Activated naive CD4-positive, alpha-beta T cell treated with anti-CD3 and anti-CD28 coated beads for 36 hours (primary cell): ENCODE results near the gene PGAM2. TPM values are rescaled to one million over a fixed set of nuclear protein-coding genes. Genes with fewer than 3 reads are reported as not detected.
A peak's percentile ranks its signal among the peaks of the same experiment; 100 is the strongest.

ENCODE experiments used
- CTCF ChIA-PET: fragments of 350-600 bp; sonication (Branson Sonifier 250); formaldehyde crosslinking; loops from one replicate; lab custom pipeline; 2021; ENCODE audit warnings: antibody characterized with exemption; lab: Charles Lee
- DNase-seq: peaks from one replicate; pipeline ENCODE4 v3.0.0-alpha.2; 2020
- H3K27ac Mint-ChIP-seq: one replicate; pipeline ENCODE4 v1.8.0; 2021; ENCODE audit warnings: mild to moderate bottlenecking, mixed read lengths
- H3K27me3 Mint-ChIP-seq: one replicate; pipeline ENCODE4 v1.8.0; 2021; ENCODE audit warnings: low read depth, mixed read lengths
- H3K36me3 Mint-ChIP-seq: one replicate; pipeline ENCODE4 v1.8.0; 2021; ENCODE audit warnings: low read depth, mixed read lengths
- H3K4me1 Mint-ChIP-seq: one replicate; pipeline ENCODE4 v1.8.0; 2021; ENCODE audit warnings: low read depth, mixed read lengths
- H3K4me3 Mint-ChIP-seq: one replicate; pipeline ENCODE4 v1.8.0; 2021; ENCODE audit warnings: mild to moderate bottlenecking, moderate library complexity, mixed read lengths
- H3K9me3 Mint-ChIP-seq: one replicate; pipeline ENCODE4 v1.8.0; 2021; ENCODE audit warnings: mixed read lengths
- intact Hi-C: fragments of 100-400 bp; cut with micrococcal nuclease; formaldehyde crosslinking; loops from one replicate; pipeline ENCODE4 v1.15.1; 2023
- total RNA-seq, 2 experiments: library from RNA; stranded (reverse); gene quantifications; one replicate each; pipeline ENCODE4 v1.2.3, GENCODE V29; 2021

Gene PGAM2
- total RNA-seq, 2 experiments from 2014 or later: 0.24 TPM; not detected in 1

DNA sequence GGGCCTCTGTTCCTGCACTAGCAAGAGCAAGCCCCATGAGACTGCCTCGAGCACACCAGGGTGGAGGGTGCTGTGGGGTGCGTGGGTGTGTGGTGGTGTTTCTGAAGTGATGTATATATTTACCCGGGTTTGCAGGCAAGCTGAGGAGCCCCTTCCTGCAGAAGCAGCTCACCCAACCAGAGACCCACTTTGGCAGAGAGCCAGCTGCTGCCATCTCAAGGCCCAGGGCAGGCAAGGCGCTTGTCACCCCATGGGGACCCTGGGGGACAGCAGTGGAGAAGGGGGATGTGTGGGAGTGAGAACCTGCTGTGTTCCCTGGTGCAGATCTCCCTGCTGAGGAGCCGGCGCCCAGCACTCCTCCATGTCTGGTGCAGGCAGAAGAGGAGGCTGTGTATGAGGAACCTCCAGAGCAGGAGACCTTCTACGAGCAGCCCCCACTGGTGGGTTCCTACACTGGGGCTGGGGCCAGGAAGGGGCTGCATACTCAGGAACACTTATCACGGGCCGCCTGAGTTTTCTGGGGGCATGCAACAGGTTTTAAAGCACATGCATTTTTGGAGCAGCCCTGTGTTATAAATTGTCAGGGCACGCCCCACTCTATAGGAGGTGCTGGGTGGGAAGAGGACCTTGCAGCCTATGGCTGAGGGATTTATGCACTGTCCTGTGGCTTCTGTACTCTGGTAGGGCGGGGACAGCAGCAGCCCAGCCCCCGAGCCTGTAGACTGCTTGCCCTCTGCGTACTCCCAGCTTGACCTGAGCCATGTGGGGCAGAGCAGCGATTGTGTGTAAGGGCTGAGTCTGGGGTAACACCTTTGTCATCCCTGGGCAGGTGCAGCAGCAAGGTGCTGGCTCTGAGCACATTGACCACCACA lies 5.9 kb downstream of the PGAM2 start:
- CTCF ChIA-PET: no interaction called here
- Mint-ChIP-seq H3K36me3 (peaks cover 35% of the 10 kb centered on the region), H3K4me1 (peaks cover 13% of the 10 kb centered on the region), H3K27ac (no peak overlapping the region), H3K4me3 (no peak overlapping the region), H3K9me3 (no peaks in the 10 kb centered on the region), H3K27me3 (no peaks in the 10 kb centered on the region)
- peak; percentile 3 for DNase-seq
- intact Hi-C loops: no loop called here

DNA sequence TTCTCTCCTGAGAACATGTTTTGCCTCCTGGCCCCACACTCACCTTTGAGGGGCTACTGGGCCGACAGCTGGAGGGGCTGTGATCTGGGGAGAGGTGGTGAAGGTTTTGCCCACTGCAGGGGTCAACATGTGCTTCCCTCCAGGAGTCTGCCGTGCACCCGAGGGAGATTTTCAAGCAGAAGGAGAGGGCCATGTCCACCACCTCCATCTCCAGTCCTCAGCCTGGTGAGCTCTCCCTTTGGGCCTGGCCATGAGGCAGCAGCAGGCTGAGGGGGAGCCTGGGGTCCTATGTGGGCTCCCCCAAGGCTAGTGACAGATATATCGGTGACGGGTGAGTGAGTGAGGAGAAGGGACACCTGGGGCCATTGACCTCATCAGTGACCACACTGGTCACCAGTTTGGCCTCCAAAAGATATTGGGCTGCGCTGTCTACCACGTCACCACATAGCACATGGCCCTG lies 6.6 kb downstream of the PGAM2 start:
- no peaks in the 10 kb centered on the region for H3K27me3 Mint-ChIP-seq
- no peaks in the 10 kb centered on the region for H3K9me3 Mint-ChIP-seq
- DNase-seq: peak; percentile 1
- CTCF ChIA-PET: no interaction called here
- H3K4me3 Mint-ChIP-seq: no peak overlapping the region
- H3K27ac Mint-ChIP-seq: no peak overlapping the region
- H3K4me1 Mint-ChIP-seq: peaks cover 13% of the 10 kb centered on the region
- H3K36me3 Mint-ChIP-seq: peaks cover 35% of the 10 kb centered on the region
- intact Hi-C loops: no loop called here

DNA sequence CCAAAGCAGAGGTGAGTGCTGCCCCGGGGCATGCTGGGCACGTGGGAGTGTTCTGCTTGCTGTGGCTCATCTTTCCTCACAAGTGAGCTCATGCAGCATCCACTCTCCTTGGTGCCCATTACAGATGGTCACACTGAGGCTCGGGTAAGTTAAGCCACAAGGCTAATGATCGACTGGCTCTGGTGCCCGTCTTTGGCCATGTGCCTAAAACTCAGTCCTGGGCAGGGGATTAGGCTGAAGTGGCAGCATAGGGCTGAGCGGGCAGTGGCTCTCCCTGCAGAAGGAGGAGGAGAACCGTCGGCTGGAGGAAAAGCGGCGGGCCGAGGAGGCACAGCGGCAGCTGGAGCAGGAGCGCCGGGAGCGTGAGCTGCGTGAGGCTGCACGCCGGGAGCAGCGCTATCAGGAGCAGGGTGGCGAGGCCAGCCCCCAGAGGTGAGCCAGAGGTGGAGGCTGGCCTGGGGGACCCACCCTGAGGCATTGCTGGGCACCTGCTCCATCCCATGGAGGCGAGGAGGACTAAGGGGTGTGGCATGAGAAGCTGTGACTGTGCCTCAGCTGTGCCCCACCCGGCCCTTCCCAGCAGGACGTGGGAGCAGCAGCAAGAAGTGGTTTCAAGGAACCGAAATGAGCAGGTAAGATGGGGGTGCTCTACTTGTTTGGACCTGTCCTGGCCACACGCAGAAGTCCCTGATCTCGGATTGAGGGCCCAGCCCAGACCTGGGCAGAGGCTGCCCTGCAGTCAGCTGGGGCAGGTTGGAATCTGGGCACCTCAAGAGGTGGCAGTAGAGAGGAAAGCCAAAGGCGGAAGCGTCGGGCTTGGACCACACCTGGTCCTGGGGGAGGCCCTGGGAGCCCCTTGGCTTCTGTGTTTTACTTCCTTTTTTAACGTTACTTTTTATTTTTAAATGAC lies 7.3 kb downstream of the PGAM2 start:
- intact Hi-C loops: no loop called here
- no peaks in the 10 kb centered on the region for H3K9me3 Mint-ChIP-seq
- peaks cover 13% of the 10 kb centered on the region for H3K4me1 Mint-ChIP-seq
- CTCF ChIA-PET: no interaction called here
- peak; percentile 2 for DNase-seq
- H3K4me3 Mint-ChIP-seq: no peak overlapping the region
- no peaks in the 10 kb centered on the region for H3K27me3 Mint-ChIP-seq
- H3K36me3 Mint-ChIP-seq: peaks cover 35% of the 10 kb centered on the region
- H3K27ac Mint-ChIP-seq: peak overlapping the region; percentile 59

DNA sequence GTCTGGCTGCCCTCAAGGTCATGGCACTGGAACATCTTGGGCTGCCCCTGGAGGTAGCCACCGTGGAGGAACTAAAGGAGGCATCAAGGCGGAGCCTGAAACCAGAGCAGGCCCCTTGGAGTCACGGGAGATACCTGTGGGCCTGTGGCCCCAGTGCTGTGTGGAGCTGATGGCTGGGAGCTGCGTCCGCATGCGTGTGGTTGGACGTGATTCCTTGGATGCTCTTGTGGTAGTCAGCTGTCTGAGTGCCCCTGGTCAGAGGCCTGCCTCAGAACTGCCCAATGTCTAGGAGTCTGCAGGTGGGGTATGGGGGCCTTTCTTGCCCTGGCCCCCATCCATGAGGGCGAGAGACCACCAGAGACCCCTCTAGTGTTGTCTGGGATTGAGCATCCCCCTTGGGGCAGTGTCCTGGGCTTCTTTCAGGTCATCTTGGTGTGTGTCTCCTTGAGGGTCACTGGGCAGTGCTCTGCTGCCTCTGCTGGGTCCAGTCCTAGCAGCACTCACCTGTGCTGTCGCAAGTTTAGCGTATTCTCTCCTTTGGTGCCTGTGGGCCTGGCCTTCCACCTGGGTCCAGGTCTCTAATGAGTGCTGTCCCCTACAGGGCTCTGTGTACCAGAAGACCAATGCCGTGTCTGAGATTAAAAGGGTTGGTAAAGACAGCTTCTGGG lies 8.1 kb downstream of the PGAM2 start:
- CTCF ChIA-PET: no interaction called here
- no peaks in the 10 kb centered on the region for H3K9me3 Mint-ChIP-seq
- peak overlapping the region; percentile 50 for H3K27ac Mint-ChIP-seq
- H3K27me3 Mint-ChIP-seq: no peaks in the 10 kb centered on the region
- H3K36me3 Mint-ChIP-seq: peaks cover 41% of the 10 kb centered on the region
- H3K4me1 Mint-ChIP-seq: peaks cover 17% of the 10 kb centered on the region
- intact Hi-C loops: no loop called here
- DNase-seq: peak; percentile 2
- H3K4me3 Mint-ChIP-seq: no peak overlapping the region

- Mint-ChIP-seq H3K9me3 (no peaks in the 10 kb centered on the region), H3K36me3 (peaks cover 44% of the 10 kb centered on the region), H3K27ac (no peak overlapping the region), H3K27me3 (no peaks in the 10 kb centered on the region), H3K4me3 (no peak overlapping the region), H3K4me1 (peaks cover 23% of the 10 kb centered on the region)
- CTCF ChIA-PET: no interaction called here
- peak; percentile 3 for DNase-seq
- intact Hi-C loops: no loop called here
Observed at GRCh38 chr7:44056681-44057080, 8.7 kb downstream of the PGAM2 start.

GRCh38 chr7:44052771-44053365 lies 12.5 kb downstream of the PGAM2 start:
- DNase-seq: no peak
- intact Hi-C loops: no loop called here
- Mint-ChIP-seq H3K4me1 (peaks cover 59% of the 10 kb centered on the region), H3K27me3 (no peaks in the 10 kb centered on the region), H3K27ac (peak overlapping the region; percentile 24), H3K4me3 (no peak overlapping the region), H3K36me3 (peaks cover 41% of the 10 kb centered on the region), H3K9me3 (no peaks in the 10 kb centered on the region)
- CTCF ChIA-PET: interaction anchor here (0.7 to 1.2 kb wide), 2 partner anchors 8 to 532 kb away, joined by 4 to 6 read pairs; partner anchors contain the start of gene DBNL

DNA sequence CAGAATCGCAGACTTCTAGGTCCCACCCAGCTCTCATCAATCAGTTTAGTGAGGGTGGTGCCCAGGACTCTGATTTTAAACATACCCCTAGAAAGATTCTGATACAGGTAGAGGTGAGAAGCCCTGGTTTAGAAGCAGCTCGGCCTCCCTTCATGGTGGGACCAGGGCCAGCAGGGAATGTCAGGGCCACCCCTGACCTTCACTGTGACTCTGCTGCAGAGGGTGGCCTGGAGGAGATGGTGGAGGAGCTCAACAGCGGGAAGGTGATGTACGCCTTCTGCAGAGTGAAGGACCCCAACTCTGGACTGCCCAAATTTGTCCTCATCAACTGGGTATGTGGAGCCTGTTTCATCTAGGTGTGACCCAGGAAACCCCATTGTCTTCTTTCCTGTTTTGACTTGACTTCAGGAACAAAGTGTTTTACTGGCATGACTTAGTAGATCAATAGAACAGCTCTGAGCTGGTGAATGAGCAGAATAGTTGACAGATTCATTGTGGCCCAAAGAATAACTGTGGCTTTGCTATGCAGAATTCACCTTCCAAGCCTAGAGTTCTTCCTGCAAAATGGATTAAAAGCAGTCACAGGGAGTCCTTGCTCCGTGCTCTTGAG lies 13.7 kb downstream of the PGAM2 start:
- no peak for DNase-seq

DNA sequence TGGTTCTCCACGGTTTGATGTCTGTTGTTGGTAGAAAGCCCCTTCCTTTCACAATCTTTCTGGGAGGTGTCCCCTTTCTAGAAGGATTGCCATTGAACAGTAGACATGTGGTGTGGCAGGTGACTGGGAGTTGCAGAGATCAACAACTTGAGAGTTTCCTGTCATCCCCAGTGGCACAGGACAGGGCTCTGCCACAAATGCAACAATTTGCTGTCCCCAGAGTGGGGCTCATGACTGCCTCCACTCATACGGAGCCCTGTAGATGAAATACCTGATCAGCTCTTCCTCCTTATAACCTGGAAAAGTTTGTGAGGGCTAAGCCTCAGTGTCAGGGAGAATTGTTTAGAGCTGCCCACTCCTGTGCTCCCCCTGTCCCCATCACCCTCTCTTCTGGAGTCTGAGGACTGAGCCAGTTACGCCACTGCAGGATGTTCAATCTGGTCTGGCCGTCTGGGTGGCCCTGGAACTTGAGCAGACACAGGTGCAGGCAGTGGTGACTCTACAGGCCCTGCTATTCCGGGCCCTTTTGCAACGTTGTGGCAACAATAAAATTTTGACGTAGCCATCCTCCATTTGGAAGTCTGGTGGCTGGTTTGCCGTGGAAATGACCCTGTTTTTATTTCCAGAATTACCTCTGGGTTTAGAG lies 14.3 kb downstream of the PGAM2 start:
- CTCF ChIA-PET: interaction anchor here (1.1 to 1.3 kb wide), 2 partner anchors 15 to 31 kb away, joined by 3 to 4 read pairs; partner anchors contain the start of gene PGAM2
- Mint-ChIP-seq H3K9me3 (no peaks in the 10 kb centered on the region), H3K4me3 (no peak overlapping the region), H3K27ac (peak overlapping the region; percentile 80), H3K4me1 (peaks cover 76% of the 10 kb centered on the region), H3K36me3 (peaks cover 46% of the 10 kb centered on the region), H3K27me3 (no peaks in the 10 kb centered on the region)
- intact Hi-C loops: no loop called here
- DNase-seq: no peak

More for the DNA sequence above, 13.7 kb downstream of the PGAM2 start:
- H3K27ac Mint-ChIP-seq: peak overlapping the region; percentile 80
- peaks cover 69% of the 10 kb centered on the region for H3K4me1 Mint-ChIP-seq
- no peaks in the 10 kb centered on the region for H3K9me3 Mint-ChIP-seq
- CTCF ChIA-PET: interaction anchor here (1.1 to 1.3 kb wide), 2 partner anchors 14 to 32 kb away, joined by 3 to 4 read pairs; partner anchors contain the start of gene PGAM2
- H3K36me3 Mint-ChIP-seq: peaks cover 41% of the 10 kb centered on the region
- no peak overlapping the region for H3K4me3 Mint-ChIP-seq
- no peaks in the 10 kb centered on the region for H3K27me3 Mint-ChIP-seq
- intact Hi-C loops: no loop called here

DNA sequence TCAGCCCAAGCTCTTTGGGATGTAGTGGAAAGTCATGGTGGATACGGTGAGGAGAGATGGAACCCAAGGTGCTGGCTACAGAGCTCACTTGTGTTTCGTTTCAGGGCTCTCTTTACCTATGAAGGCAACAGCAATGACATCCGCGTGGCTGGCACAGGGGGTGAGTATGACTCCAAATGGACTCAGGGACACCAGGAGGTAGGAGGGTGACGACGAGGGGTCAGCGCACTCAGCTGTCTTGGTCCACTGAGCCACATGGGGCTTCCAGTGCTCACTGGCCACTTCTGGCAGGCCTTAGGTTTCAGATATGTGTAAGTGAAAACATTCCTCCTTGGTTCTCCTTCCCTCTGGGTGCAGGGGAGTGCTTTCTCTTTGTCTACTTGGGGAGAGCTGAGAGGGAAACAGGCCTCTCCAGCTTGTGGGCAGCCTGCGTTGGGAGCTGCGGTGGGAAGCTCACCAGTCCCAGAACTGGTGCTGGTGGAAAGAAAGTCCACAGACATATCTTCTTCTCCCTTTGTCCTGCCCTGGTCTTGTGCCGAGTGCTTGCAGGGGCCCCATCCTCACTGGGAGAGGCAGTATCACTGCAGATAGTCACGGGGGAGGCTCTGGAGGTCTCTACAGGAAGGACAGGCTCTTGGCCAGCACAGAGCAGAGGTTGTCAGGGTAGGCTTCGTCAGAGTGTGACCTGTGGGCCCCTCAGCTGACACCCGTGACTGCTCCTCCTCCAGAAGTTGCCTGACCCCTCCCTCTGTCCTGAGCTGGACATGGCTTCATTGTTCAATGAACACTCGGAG lies 15.0 kb downstream of the PGAM2 start:
- no peak overlapping the region for H3K4me3 Mint-ChIP-seq
- CTCF ChIA-PET: interaction anchor here (1.3 kb wide), 1 partner anchor 16 kb away, joined by 4 read pairs; the partner anchor contains the start of gene PGAM2

DNA sequence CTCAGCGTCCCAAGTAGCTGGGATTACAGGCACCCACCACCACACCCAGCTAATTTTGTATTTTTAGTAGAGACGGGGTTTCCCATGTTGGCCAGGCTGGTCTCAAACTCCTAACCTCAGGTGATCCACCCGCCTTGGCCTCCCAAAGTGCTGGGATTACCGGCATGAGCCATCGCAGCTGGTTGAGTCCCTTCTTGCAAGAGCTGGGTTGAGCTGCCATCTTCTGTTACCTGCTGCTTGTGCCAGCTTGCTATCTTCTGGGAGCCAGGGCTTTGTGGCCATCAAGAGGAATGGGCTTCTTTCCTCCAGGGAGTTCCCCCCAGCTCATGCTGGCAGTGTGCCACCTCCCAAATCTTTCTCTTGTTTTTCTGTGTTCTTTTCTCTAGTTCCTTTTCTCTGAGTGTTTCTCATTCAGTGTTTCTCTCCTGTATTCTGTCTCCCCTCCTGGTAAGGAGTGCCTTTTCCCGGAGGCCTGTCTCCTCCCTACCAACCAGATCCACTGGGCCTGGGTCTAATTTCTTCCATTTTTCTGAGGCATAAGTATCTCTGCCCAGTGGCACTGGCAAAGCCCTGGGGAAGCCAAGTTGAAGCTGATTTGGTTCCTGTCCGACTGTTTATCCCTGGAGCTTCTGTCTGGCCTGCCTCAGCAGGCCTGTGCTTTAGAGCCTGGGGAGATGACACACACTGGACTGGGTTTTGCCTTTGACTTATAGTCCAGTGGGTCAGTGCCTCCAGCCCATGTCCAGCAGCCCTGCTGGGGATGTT lies 17.2 kb downstream of the PGAM2 start:
- DNase-seq: no peak
- Mint-ChIP-seq H3K4me3 (no peak overlapping the region), H3K4me1 (peaks cover 77% of the 10 kb centered on the region), H3K27ac (peak overlapping the region; percentile 47), H3K36me3 (peaks cover 42% of the 10 kb centered on the region), H3K9me3 (no peaks in the 10 kb centered on the region), H3K27me3 (no peaks in the 10 kb centered on the region)
- intact Hi-C loops: no loop called here
- CTCF ChIA-PET: interaction anchor here (0.6 to 1.9 kb wide), 3 partner anchors 17 to 76 kb away, joined by 3 to 5 read pairs (median 4); no protein-coding TSS in a partner anchor

More for the DNA sequence above, 15.0 kb downstream of the PGAM2 start:
- peaks cover 78% of the 10 kb centered on the region for H3K4me1 Mint-ChIP-seq
- H3K27ac Mint-ChIP-seq: peak overlapping the region; percentile 80
- no peak for DNase-seq
- peaks cover 47% of the 10 kb centered on the region for H3K36me3 Mint-ChIP-seq
- H3K27me3 Mint-ChIP-seq: no peaks in the 10 kb centered on the region
- intact Hi-C loops: no loop called here
- H3K9me3 Mint-ChIP-seq: no peaks in the 10 kb centered on the region
